ENCODE measurements around the gene DSC3. TPM values are rescaled to one million over a fixed set of nuclear protein-coding genes. Genes with fewer than 3 reads are reported as not detected.

DSC3 gene
- total RNA-seq (2012; rRNA removed) = under 0.01 TPM in 1 of 2 replicates, not detected in the other

GRCh38 chr18:31042406-31043181 lies at the start of gene DSC3:
Gene DSC3, minus strand, starts transcription at chr18:31042742. Its CDS starts 82 bp downstream, at chr18:31042660.
- Histone ChIP-seq H3K4me1 (ENCODE audit: control insufficient read depth, insufficient read depth, low read length) (no peaks in the 10 kb centered on the region), H3K9me3 (replicated peaks; ENCODE audit: low read length) (peaks cover 9% of the 10 kb centered on the region), H3K27me3 (ENCODE audit: control insufficient read depth, insufficient read depth, low read length) (peaks cover 18% of the 10 kb centered on the region), H3K36me3 (ENCODE audit: insufficient read depth, low read length) (no peaks in the 10 kb centered on the region), H3K4me3 (ENCODE audit: low read length) (no peak within 1 kb of the TSS), H3K9ac (ENCODE audit: low read depth, low read length) (no peak within 1 kb of the TSS), H3K4me2 (ENCODE audit: low read length) (no peak within 1 kb of the TSS)

DNA sequence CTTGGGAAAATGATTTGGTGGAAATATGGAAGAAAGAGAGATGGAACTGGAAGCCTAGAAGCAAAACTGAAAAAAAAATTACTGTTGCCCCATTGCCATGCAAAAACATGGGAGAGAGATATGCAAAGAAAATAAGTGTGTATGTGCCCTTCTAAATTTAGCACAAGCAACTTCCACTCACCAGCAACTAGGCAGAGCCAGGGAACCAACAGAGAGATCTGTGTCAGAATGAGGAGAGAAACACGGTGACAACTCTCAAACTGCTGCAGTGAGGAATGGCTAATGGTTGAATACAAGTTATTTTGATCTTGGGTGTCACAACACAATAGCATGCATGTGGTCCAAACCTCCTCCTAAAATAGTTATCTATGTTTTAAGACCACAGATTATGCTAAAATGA lies 48.8 kb upstream of the DSC3 start:
- no peak overlapping the region for H3K4me3 ChIP-seq (ENCODE audit: low read length)
- H3K9me3 ChIP-seq (replicated peaks; ENCODE audit: low read length) = no peaks in the 10 kb centered on the region
- H3K36me3 ChIP-seq (ENCODE audit: insufficient read depth, low read length) = no peaks in the 10 kb centered on the region
- no peak overlapping the region for H3K4me2 ChIP-seq (ENCODE audit: low read length)
- H3K9ac ChIP-seq (ENCODE audit: low read depth, low read length) = no peak overlapping the region
- H3K4me1 ChIP-seq (ENCODE audit: control insufficient read depth, insufficient read depth, low read length) = no peaks in the 10 kb centered on the region
- no peaks in the 10 kb centered on the region for H3K27me3 ChIP-seq (ENCODE audit: control insufficient read depth, insufficient read depth, low read length)

DNA sequence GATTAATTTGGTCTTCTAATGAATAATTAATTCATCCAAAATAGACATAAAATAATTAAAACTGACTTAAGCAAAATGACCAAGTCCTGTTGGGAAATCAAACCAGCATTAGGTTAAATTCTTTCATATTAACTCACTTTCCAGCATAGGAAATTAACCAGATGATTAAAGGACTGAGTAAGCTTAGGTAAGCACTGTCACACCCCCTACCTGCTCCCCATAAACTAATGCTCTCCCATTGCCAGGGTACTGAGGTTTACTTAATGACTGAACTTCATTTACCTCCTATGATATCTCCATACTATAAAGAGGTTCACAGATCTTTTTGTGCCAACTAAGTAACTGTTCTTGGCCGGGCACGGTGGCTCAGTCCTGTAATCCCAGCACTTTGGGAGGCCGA lies 46.0 kb upstream of the DSC3 start:
- no peaks in the 10 kb centered on the region for H3K4me1 ChIP-seq (ENCODE audit: control insufficient read depth, insufficient read depth, low read length)
- H3K36me3 ChIP-seq (ENCODE audit: insufficient read depth, low read length) = no peaks in the 10 kb centered on the region

GRCh38 chr18:31079973-31080372 lies 37.4 kb upstream of the DSC3 start:
- Histone ChIP-seq H3K27me3 (ENCODE audit: control insufficient read depth, insufficient read depth, low read length) (no peaks in the 10 kb centered on the region), H3K4me3 (ENCODE audit: low read length) (no peak overlapping the region), H3K36me3 (ENCODE audit: insufficient read depth, low read length) (no peaks in the 10 kb centered on the region), H3K9me3 (replicated peaks; ENCODE audit: low read length) (peaks cover 6% of the 10 kb centered on the region), H3K4me1 (ENCODE audit: control insufficient read depth, insufficient read depth, low read length) (no peaks in the 10 kb centered on the region), H3K4me2 (ENCODE audit: low read length) (no peak overlapping the region), H3K9ac (ENCODE audit: low read depth, low read length) (no peak overlapping the region)

More for the DNA sequence above, 46.0 kb upstream of the DSC3 start:
- Histone ChIP-seq H3K9ac (ENCODE audit: low read depth, low read length) (no peak overlapping the region), H3K4me2 (ENCODE audit: low read length) (no peak overlapping the region), H3K27me3 (ENCODE audit: control insufficient read depth, insufficient read depth, low read length) (no peaks in the 10 kb centered on the region), H3K9me3 (replicated peaks; ENCODE audit: low read length) (no peaks in the 10 kb centered on the region), H3K4me3 (ENCODE audit: low read length) (no peak overlapping the region)

GRCh38 chr18:31077878-31078277 lies 35.3 kb upstream of the DSC3 start:
- no peak overlapping the region for H3K9ac ChIP-seq (ENCODE audit: low read depth, low read length)
- H3K4me2 ChIP-seq (ENCODE audit: low read length) = no peak overlapping the region
- H3K27me3 ChIP-seq (ENCODE audit: control insufficient read depth, insufficient read depth, low read length) = no peaks in the 10 kb centered on the region
- H3K4me3 ChIP-seq (ENCODE audit: low read length) = no peak overlapping the region
- H3K36me3 ChIP-seq (ENCODE audit: insufficient read depth, low read length) = no peaks in the 10 kb centered on the region
- H3K4me1 ChIP-seq (ENCODE audit: control insufficient read depth, insufficient read depth, low read length) = no peaks in the 10 kb centered on the region
- peaks cover 10% of the 10 kb centered on the region for H3K9me3 ChIP-seq (replicated peaks; ENCODE audit: low read length)

DNA sequence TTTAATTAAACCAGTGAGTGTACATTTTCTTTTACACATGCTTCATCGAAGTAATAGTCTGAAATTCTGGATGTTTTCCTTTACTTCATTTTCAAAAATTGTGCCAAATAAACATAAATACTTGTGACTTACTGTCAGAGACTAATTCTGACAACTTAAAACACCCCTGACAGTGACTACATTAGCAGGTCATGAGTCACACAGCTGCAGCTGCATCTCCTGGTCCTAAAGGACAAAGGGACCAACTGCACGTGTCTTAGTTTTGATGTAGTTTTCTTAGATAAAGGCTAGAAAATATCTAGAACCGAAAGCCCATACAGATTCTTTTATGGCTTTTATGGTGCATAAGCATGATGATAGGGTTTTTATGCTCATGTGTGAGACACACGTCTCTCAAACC lies 29.6 kb upstream of the DSC3 start:
- no peak overlapping the region for H3K4me2 ChIP-seq (ENCODE audit: low read length)
- no peaks in the 10 kb centered on the region for H3K36me3 ChIP-seq (ENCODE audit: insufficient read depth, low read length)
- no peaks in the 10 kb centered on the region for H3K4me1 ChIP-seq (ENCODE audit: control insufficient read depth, insufficient read depth, low read length)
- H3K9ac ChIP-seq (ENCODE audit: low read depth, low read length) = no peak overlapping the region
- no peak overlapping the region for H3K4me3 ChIP-seq (ENCODE audit: low read length)
- H3K9me3 ChIP-seq (replicated peaks; ENCODE audit: low read length) = peaks cover 11% of the 10 kb centered on the region
- no peaks in the 10 kb centered on the region for H3K27me3 ChIP-seq (ENCODE audit: control insufficient read depth, insufficient read depth, low read length)

GRCh38 chr18:31070206-31070605 lies 27.7 kb upstream of the DSC3 start:
- Histone ChIP-seq H3K9ac (ENCODE audit: low read depth, low read length) (no peak overlapping the region), H3K4me1 (ENCODE audit: control insufficient read depth, insufficient read depth, low read length) (no peaks in the 10 kb centered on the region), H3K27me3 (ENCODE audit: control insufficient read depth, insufficient read depth, low read length) (no peaks in the 10 kb centered on the region), H3K4me3 (ENCODE audit: low read length) (no peak overlapping the region), H3K4me2 (ENCODE audit: low read length) (no peak overlapping the region), H3K36me3 (ENCODE audit: insufficient read depth, low read length) (no peaks in the 10 kb centered on the region), H3K9me3 (replicated peaks; ENCODE audit: low read length) (peaks cover 8% of the 10 kb centered on the region)

DNA sequence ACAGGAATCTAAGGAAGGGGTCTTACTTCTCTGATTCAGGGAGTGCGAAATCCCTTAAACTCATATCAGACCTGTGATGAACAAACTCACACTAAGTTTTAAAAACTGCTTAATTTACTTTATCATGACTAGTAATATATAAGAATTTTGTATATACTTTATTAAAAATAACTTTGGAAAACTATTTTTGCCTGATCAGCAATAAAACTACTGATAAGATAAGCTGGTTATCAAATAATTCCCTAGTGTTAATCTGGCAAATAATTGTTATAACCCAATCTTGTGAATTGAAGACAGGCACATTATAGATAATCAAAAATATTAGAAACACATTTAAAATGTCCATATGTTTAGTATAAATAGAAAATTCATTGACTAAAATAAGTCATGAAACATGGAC lies 23.7 kb upstream of the DSC3 start:
- Histone ChIP-seq H3K4me1 (ENCODE audit: control insufficient read depth, insufficient read depth, low read length) (no peaks in the 10 kb centered on the region), H3K4me2 (ENCODE audit: low read length) (no peak overlapping the region), H3K4me3 (ENCODE audit: low read length) (no peak overlapping the region), H3K9me3 (replicated peaks; ENCODE audit: low read length) (peaks cover 5% of the 10 kb centered on the region), H3K27me3 (ENCODE audit: control insufficient read depth, insufficient read depth, low read length) (no peaks in the 10 kb centered on the region), H3K9ac (ENCODE audit: low read depth, low read length) (no peak overlapping the region), H3K36me3 (ENCODE audit: insufficient read depth, low read length) (no peaks in the 10 kb centered on the region)

DNA sequence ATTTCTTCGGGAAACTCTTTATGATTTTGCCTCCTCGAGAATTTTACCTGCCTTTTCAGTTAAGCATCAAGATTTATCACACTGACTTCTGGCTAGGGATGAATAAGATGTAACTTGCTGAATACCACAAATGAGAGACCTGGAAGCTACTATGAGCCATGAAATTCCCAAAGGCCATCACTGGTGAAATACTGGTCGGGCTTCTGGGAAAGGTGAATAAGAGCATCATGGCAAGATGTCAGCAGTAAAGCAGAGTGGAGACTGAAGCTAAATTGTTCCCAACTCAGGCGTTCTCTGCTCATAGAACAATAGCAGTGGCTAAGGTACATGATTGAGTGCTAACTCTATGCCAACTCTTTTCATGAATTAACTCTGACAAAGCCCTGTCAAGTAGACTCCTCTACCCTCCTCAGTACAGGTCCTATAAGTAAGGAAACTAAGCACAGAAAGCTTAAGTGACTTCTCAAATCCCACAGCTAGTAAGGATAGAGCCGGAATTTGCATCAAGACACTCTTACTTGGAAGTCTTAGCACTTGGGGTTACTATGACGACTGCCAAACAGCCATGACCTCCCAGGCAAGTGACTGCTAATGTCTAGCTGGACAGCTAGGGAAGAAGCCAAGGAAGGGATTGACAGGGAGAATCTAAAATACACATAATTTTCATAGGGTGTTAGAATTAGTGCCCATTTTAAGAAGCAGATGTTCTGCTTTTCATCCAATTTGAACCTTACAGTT lies 22.7 kb upstream of the DSC3 start:
- Histone ChIP-seq H3K4me1 (ENCODE audit: control insufficient read depth, insufficient read depth, low read length) (no peaks in the 10 kb centered on the region), H3K4me2 (ENCODE audit: low read length) (no peak overlapping the region), H3K4me3 (ENCODE audit: low read length) (no peak overlapping the region), H3K27me3 (ENCODE audit: control insufficient read depth, insufficient read depth, low read length) (no peaks in the 10 kb centered on the region), H3K9me3 (replicated peaks; ENCODE audit: low read length) (peaks cover 9% of the 10 kb centered on the region), H3K9ac (ENCODE audit: low read depth, low read length) (no peak overlapping the region), H3K36me3 (ENCODE audit: insufficient read depth, low read length) (no peaks in the 10 kb centered on the region)

DNA sequence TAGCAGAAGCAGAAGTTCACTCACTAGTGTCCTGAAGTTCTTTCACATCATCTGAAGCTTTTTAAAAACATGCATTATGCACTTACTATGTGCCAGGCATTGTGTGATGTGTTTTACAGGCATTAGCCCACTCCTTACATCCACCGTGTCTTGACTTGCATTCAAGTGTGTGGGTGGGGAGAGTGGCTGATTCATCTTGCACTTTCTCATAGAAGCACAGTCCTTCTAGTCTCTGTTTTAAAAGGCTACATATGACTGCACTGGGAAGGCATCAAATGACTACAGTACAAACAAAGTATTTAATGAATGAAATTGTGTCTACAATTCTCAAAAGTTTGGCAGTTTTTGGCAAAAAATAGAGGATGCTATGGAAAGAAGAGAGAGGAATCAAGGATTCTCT lies 21.6 kb upstream of the DSC3 start:
- Histone ChIP-seq H3K4me1 (ENCODE audit: control insufficient read depth, insufficient read depth, low read length) (no peaks in the 10 kb centered on the region), H3K9ac (ENCODE audit: low read depth, low read length) (no peak overlapping the region), H3K9me3 (replicated peaks; ENCODE audit: low read length) (peaks cover 8% of the 10 kb centered on the region), H3K4me2 (ENCODE audit: low read length) (no peak overlapping the region), H3K4me3 (ENCODE audit: low read length) (no peak overlapping the region), H3K36me3 (ENCODE audit: insufficient read depth, low read length) (no peaks in the 10 kb centered on the region), H3K27me3 (ENCODE audit: control insufficient read depth, insufficient read depth, low read length) (no peaks in the 10 kb centered on the region)

GRCh38 chr18:31061945-31062344 lies 19.4 kb upstream of the DSC3 start:
- no peaks in the 10 kb centered on the region for H3K27me3 ChIP-seq (ENCODE audit: control insufficient read depth, insufficient read depth, low read length)
- no peaks in the 10 kb centered on the region for H3K4me1 ChIP-seq (ENCODE audit: control insufficient read depth, insufficient read depth, low read length)
- no peak overlapping the region for H3K9ac ChIP-seq (ENCODE audit: low read depth, low read length)
- H3K36me3 ChIP-seq (ENCODE audit: insufficient read depth, low read length) = no peaks in the 10 kb centered on the region
- no peak overlapping the region for H3K4me2 ChIP-seq (ENCODE audit: low read length)
- peaks cover 4% of the 10 kb centered on the region for H3K9me3 ChIP-seq (replicated peaks; ENCODE audit: low read length)
- H3K4me3 ChIP-seq (ENCODE audit: low read length) = no peak overlapping the region

DNA sequence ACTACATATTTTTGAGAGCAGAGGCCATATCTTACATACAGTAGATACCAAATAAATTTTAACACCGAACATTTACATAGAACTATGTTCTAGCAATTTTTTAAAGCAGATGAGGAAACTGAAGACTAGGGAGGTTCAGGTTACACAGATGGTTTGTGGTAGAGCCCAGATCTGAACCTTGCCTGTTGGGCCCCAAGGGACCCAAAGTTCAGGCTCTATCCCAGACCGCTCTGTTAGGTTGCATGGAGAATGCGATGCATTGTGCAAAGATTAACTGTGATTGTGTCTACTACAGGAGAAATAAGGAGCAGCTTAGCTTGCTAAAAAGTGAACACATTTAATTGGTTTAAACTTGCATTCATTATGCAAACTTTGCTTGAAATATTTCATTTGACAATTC lies 16.4 kb upstream of the DSC3 start:
- H3K4me2 ChIP-seq (ENCODE audit: low read length) = no peak overlapping the region
- no peaks in the 10 kb centered on the region for H3K4me1 ChIP-seq (ENCODE audit: control insufficient read depth, insufficient read depth, low read length)
- H3K9me3 ChIP-seq (replicated peaks; ENCODE audit: low read length) = peaks cover 4% of the 10 kb centered on the region
- no peaks in the 10 kb centered on the region for H3K36me3 ChIP-seq (ENCODE audit: insufficient read depth, low read length)
- H3K9ac ChIP-seq (ENCODE audit: low read depth, low read length) = no peak overlapping the region
- H3K4me3 ChIP-seq (ENCODE audit: low read length) = no peak overlapping the region
- H3K27me3 ChIP-seq (ENCODE audit: control insufficient read depth, insufficient read depth, low read length) = no peaks in the 10 kb centered on the region

Data from skeletal muscle satellite cell (primary cell).